Activated T-cell treated with anti-CD3 and anti-CD28 coated beads, Interleukin-2, amount 50 U/mL, for 72 hours (primary cell): ENCODE results near the gene IAPP. TPM values are rescaled to one million over a fixed set of nuclear protein-coding genes. Genes with fewer than 3 reads are reported as not detected.
"Not testable (repeated sequence)": the region's sequence is repeated elsewhere in the genome, so short reads cannot be mapped to it uniquely, and the experiment has no call there.

ENCODE experiments used
- ATAC-seq, 2 donors: fragments of 150-1000 bp; cut with Tn5 transposase; replicated peaks in 1 of 2; 2 replicates each; pipeline ENCODE4 v1.10.0; 2021; ENCODE audit warnings: moderate library complexity in 2 of 2, mild to moderate bottlenecking in 1 of 2
- DNase-seq, 2 donors: peaks; one replicate each; pipeline ENCODE4 v3.0.0; 2021 to 2022; ENCODE audit warnings: mixed read lengths in 1 of 2
- H3K27ac Mint-ChIP-seq: one replicate; pipeline ENCODE4 v1.8.0; 2022; ENCODE audit warnings: mild to moderate bottlenecking, moderate library complexity, mixed read lengths
- H3K27me3 Mint-ChIP-seq: one replicate; pipeline ENCODE4 v1.8.0; 2022; ENCODE audit warnings: low read depth, mixed read lengths
- H3K36me3 Mint-ChIP-seq, 2 donors: one replicate each; pipeline ENCODE4 v1.8.0; 2022; ENCODE audit warnings: mixed read lengths in 2 of 2, mild to moderate bottlenecking in 1 of 2; ENCODE audit not compliant: insufficient read depth in 2 of 2
- H3K4me1 Mint-ChIP-seq: one replicate; pipeline ENCODE4 v1.8.0; 2022; ENCODE audit warnings: low read depth, mixed read lengths
- H3K4me3 Mint-ChIP-seq, 2 donors: one replicate each; pipeline ENCODE4 v1.8.0; 2022; ENCODE audit warnings: mild to moderate bottlenecking in 2 of 2, mixed read lengths in 2 of 2, moderate library complexity in 2 of 2
- H3K9me3 Mint-ChIP-seq, 2 donors: one replicate each; pipeline ENCODE4 v1.8.0; 2022; ENCODE audit warnings: mixed read lengths in 2 of 2
- total RNA-seq, 2 donors: library from RNA; stranded (reverse); gene quantifications; one replicate each; pipeline ENCODE4 v1.2.3, GENCODE V29; 2022

IAPP gene
- total RNA-seq, 2 donors from 2014 or later = not detected

GRCh38 chr12:21394828-21395626 lies 22.3 kb downstream of the IAPP start:
- ATAC-seq, H3K4me3 Mint-ChIP-seq, H3K36me3 Mint-ChIP-seq, DNase-seq, H3K4me1 Mint-ChIP-seq, H3K27ac Mint-ChIP-seq, H3K9me3 Mint-ChIP-seq: not testable (repeated sequence)
- peaks cover 25% of the 10 kb centered on the region for H3K27me3 Mint-ChIP-seq

GRCh38 chr12:21413369-21414277 lies 40.9 kb downstream of the IAPP start:
- Mint-ChIP-seq H3K27ac (no peak overlapping the region), H3K4me3 (no peak overlapping the region), H3K27me3 (peaks cover 16% of the 10 kb centered on the region), H3K9me3 (no peaks in the 10 kb centered on the region), H3K36me3 (no peaks in the 10 kb centered on the region), H3K4me1 (no peaks in the 10 kb centered on the region)
- DNase-seq = no peak
- no peak for ATAC-seq

- Mint-ChIP-seq H3K4me1 (no peaks in the 10 kb centered on the region), H3K27ac (no peak overlapping the region), H3K36me3 (no peaks in the 10 kb centered on the region), H3K9me3 (peaks cover 0 to 2% of the 10 kb centered on the region in 2 donors), H3K27me3 (peaks cover 16% of the 10 kb centered on the region), H3K4me3 (no peak overlapping the region)
- DNase-seq = no peak
- no peak for ATAC-seq
Observed at GRCh38 chr12:21416511-21417121, 43.9 kb downstream of the IAPP start.

GRCh38 chr12:21418398-21418797 lies 45.7 kb downstream of the IAPP start:
- H3K4me3 Mint-ChIP-seq, H3K9me3 Mint-ChIP-seq, DNase-seq, H3K36me3 Mint-ChIP-seq, H3K27ac Mint-ChIP-seq, H3K4me1 Mint-ChIP-seq, ATAC-seq: not testable (repeated sequence)
- peaks cover 16% of the 10 kb centered on the region for H3K27me3 Mint-ChIP-seq

GRCh38 chr12:21419009-21419699 lies 46.5 kb downstream of the IAPP start:
- not testable (repeated sequence) for H3K27ac Mint-ChIP-seq, DNase-seq, H3K4me3 Mint-ChIP-seq, H3K36me3 Mint-ChIP-seq, H3K4me1 Mint-ChIP-seq, H3K9me3 Mint-ChIP-seq, ATAC-seq
- H3K27me3 Mint-ChIP-seq = peaks cover 16% of the 10 kb centered on the region

GRCh38 chr12:21428241-21428640 lies 55.5 kb downstream of the IAPP start:
- ATAC-seq (no peak), DNase-seq (no peak)
- Mint-ChIP-seq H3K27ac (no peak overlapping the region), H3K4me3 (no peak overlapping the region), H3K36me3 (no peaks in the 10 kb centered on the region), H3K4me1 (no peaks in the 10 kb centered on the region), H3K9me3 (no peaks in the 10 kb centered on the region), H3K27me3 (peaks cover 9% of the 10 kb centered on the region)

Other genes with a start within 250 kb of the IAPP start
- gene SLCO1B1, start 241.7 kb upstream of the IAPP start, total RNA-seq = not detected
- not detected for gene SLCO1A2, start 38.0 kb upstream of the IAPP start, total RNA-seq
- gene PYROXD1, start 64.8 kb downstream of the IAPP start, total RNA-seq = 10 to 100 TPM; 65.3 to 77.2 TPM
- gene RECQL, start 128.7 kb downstream of the IAPP start, total RNA-seq = 10 to 100 TPM; 92.7 to 93.4 TPM
- 10 to 100 TPM; 46.3 to 51.2 TPM for gene GOLT1B, start 128.9 kb downstream of the IAPP start, total RNA-seq
- 1 to 10 TPM; 1.6 to 2.8 TPM for gene SPX, start 153.4 kb downstream of the IAPP start, total RNA-seq
- not detected for gene GYS2, start 231.9 kb downstream of the IAPP start, total RNA-seq